Stimulated activated CD8-positive, alpha-beta memory T cell treated with anti-CD3 and anti-CD28 coated beads, Interleukin-15, amount 100 ng/mL, for 4 hours (primary cell): ENCODE measurements around the gene MAPKAPK5.
"Not testable (repeated sequence)": the region's sequence is repeated elsewhere in the genome, so short reads cannot be mapped to it uniquely, and the experiment has no call there.

Experiments
- DNase-seq, 2 donors: peaks; one replicate each; pipeline ENCODE4 v3.0.0-alpha.2; 2020; ENCODE audit warnings: low read depth in 2 of 2

MAPKAPK5 gene

GRCh38 chr12:111827907-111828306 lies 14.1 kb upstream of the MAPKAPK5 start:
- no peak for DNase-seq

GRCh38 chr12:111828338-111828979 lies 13.6 kb upstream of the MAPKAPK5 start:
- no peak for DNase-seq

GRCh38 chr12:111829635-111830034 lies 12.4 kb upstream of the MAPKAPK5 start:
- not testable (repeated sequence) for DNase-seq

GRCh38 chr12:111834740-111835386 lies 7.2 kb upstream of the MAPKAPK5 start:
- DNase-seq: not testable (repeated sequence)

- not testable (repeated sequence) for DNase-seq
Measured at GRCh38 chr12:111835531-111836181, 6.4 kb upstream of the MAPKAPK5 start.

GRCh38 chr12:111838353-111838752 lies 3.7 kb upstream of the MAPKAPK5 start:
- DNase-seq: no peak

- no peak for DNase-seq
Measured at GRCh38 chr12:111840807-111841206, 1.2 kb upstream of the MAPKAPK5 start.

GRCh38 chr12:111841236-111841749 lies 735 bp upstream of the MAPKAPK5 start:
- no peak for DNase-seq

GRCh38 chr12:111842556-111843396 lies 748 bp downstream of the MAPKAPK5 start:
- no peak for DNase-seq

- DNase-seq: no peak
Measured at GRCh38 chr12:111846016-111846415, 4.0 kb downstream of the MAPKAPK5 start.

- no peak for DNase-seq
Measured at GRCh38 chr12:111850526-111850925, 8.5 kb downstream of the MAPKAPK5 start.

GRCh38 chr12:111858186-111858585 lies 16.2 kb downstream of the MAPKAPK5 start:
- DNase-seq: no peak

- DNase-seq: no peak
Measured at GRCh38 chr12:111858778-111859177, 16.8 kb downstream of the MAPKAPK5 start.

GRCh38 chr12:111864913-111865312 lies 22.9 kb downstream of the MAPKAPK5 start:
- DNase-seq: no peak

GRCh38 chr12:111867531-111867930 lies 25.5 kb downstream of the MAPKAPK5 start:
- DNase-seq: no peak

- no peak for DNase-seq
Measured at GRCh38 chr12:111868676-111869588, 26.9 kb downstream of the MAPKAPK5 start.

GRCh38 chr12:111869671-111870070 lies 27.6 kb downstream of the MAPKAPK5 start:
- no peak for DNase-seq

GRCh38 chr12:111870216-111870615 lies 28.2 kb downstream of the MAPKAPK5 start:
- no peak for DNase-seq

GRCh38 chr12:111870706-111871105 lies 28.7 kb downstream of the MAPKAPK5 start:
- no peak for DNase-seq

- DNase-seq: no peak
Measured at GRCh38 chr12:111873113-111873512, 31.1 kb downstream of the MAPKAPK5 start.

- DNase-seq: no peak
Measured at GRCh38 chr12:111881716-111882115, 39.7 kb downstream of the MAPKAPK5 start.
